Ascending aorta (tissue), 2 donors: ENCODE results near the gene CSGALNACT2. TPM values are rescaled to one million over a fixed set of nuclear protein-coding genes. Genes with fewer than 3 reads are reported as not detected.
A peak's percentile ranks its signal among the peaks of the same experiment; 100 is the strongest.

Source experiments
- DNase-seq, 2 donors: peaks; one replicate each; pipeline ENCODE4 v3.0.0-alpha.2; 2019; ENCODE audit warnings: low spot score in 2 of 2
- H3K27ac ChIP-seq, 2 donors: fragments of 200-600 bp; sonication (generic); one replicate each; pipeline ENCODE4 v1.5.1; 2016 to 2017; ENCODE audit warnings: mild to moderate bottlenecking in 1 of 2
- H3K27me3 ChIP-seq: fragments of 200-600 bp; sonication (generic); one replicate; pipeline ENCODE4 v1.5.1; 2017
- H3K36me3 ChIP-seq, 2 donors: fragments of 200-600 bp; sonication (generic); one replicate each; pipeline ENCODE4 v1.5.1; 2016
- H3K4me1 ChIP-seq, 2 donors: fragments of 200-600 bp; sonication (generic); one replicate each; pipeline ENCODE4 v1.5.1; 2016 to 2017; ENCODE audit warnings: mild to moderate bottlenecking in 1 of 2
- H3K4me3 ChIP-seq, 2 donors: fragments of 200-600 bp; sonication (generic); one replicate each; pipeline ENCODE4 v1.5.1; 2016 to 2017; ENCODE audit warnings: mild to moderate bottlenecking in 1 of 2
- H3K9me3 ChIP-seq, 2 donors: fragments of 200-600 bp; sonication (generic); one replicate each; pipeline ENCODE4 v1.5.1; 2016
- CTCF ChIP-seq, 3 experiments: fragments of 200-600 bp in 2 of 3; fragments of 450-650 bp in 1 of 3; sonication (generic) in 2 of 3; IDR thresholded peaks; one replicate each; pipeline ENCODE4 v1.5.1; 2016 to 2019; ENCODE audit warnings: antibody characterized with exemption in 3 of 3, mild to moderate bottlenecking in 1 of 3, moderate library complexity in 1 of 3
- intact Hi-C: fragments of 100-400 bp; cut with DNase I; formaldehyde crosslinking; loops from one replicate; pipeline ENCODE4 v1.15.1; 2023
- total RNA-seq: library from RNA; depleted of rRNA; stranded (reverse); fragments of >200 nt; gene quantifications from one replicate; pipeline ENCODE4 v1.1.0, GENCODE V29; 2016

The CSGALNACT2 gene
- total RNA-seq, 1 donor from 2014 or later, result 19.7 TPM

DNA sequence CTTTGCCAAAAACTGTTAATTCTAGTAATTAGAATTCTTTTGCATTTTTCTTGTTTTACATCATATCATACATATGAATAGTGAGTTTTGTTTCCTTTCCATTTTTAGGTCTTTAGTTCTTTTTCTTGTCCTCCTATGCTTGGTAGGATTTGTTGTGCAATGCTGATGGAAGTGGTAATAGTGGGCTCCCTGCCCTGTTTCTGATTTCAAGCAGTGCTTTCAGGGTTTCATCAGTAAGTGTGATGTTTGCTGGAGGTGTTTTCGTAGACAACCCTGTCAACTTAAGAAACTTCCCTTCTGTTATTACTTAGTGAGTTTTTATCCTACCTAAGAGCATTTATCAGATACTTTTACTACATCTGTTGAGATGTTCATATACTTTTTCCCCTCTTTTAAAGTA lies 50.5 kb downstream of the CSGALNACT2 start:
- Histone ChIP-seq H3K27me3 (no peaks in the 10 kb centered on the region), H3K4me1 (no peaks in the 10 kb centered on the region), H3K9me3 (no peaks in the 10 kb centered on the region), H3K36me3 (peaks cover 13 to 21% of the 10 kb centered on the region in 2 donors), H3K4me3 (no peak overlapping the region), H3K27ac (no peak overlapping the region)
- no peak for TF ChIP-seq CTCF (IDR thresholded peaks at IDR 0.05)
- intact Hi-C loops, result no loop called here
- DNase-seq, result no peak

DNA sequence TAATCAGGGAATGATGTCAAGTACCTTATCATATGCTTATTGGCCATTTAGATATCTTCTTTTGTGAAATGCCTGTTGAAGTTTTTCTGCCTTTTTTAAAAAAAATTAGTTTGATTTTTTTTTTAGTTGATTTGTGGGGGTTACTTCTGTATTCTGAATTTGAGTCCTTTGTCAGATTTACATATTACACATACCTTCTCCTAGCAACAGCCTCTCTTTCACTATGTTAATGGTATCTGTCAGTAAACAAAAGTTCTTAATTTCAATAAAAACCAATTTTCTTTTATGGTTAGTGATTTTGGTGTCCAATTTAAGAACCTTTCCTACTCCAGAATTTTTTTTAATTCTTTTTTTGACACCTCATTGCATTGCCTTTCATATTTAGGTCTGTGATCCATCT lies 52.0 kb downstream of the CSGALNACT2 start:
- H3K4me1 ChIP-seq, result no peaks in the 10 kb centered on the region
- no peaks in the 10 kb centered on the region for H3K27me3 ChIP-seq
- H3K9me3 ChIP-seq, result no peaks in the 10 kb centered on the region
- peaks cover 10 to 14% of the 10 kb centered on the region in 2 donors for H3K36me3 ChIP-seq
- no peak overlapping the region for H3K27ac ChIP-seq
- no peak for TF ChIP-seq CTCF (IDR thresholded peaks at IDR 0.05)
- DNase-seq, result no peak
- intact Hi-C loops, result no loop called here
- no peak overlapping the region for H3K4me3 ChIP-seq

- Histone ChIP-seq H3K9me3 (no peaks in the 10 kb centered on the region), H3K36me3 (peaks cover 9 to 14% of the 10 kb centered on the region in 2 donors), H3K4me3 (no peak overlapping the region), H3K27ac (no peak overlapping the region), H3K4me1 (no peaks in the 10 kb centered on the region), H3K27me3 (no peaks in the 10 kb centered on the region)
- DNase-seq, result no peak
- TF ChIP-seq CTCF (IDR thresholded peaks at IDR 0.05), result no peak
- intact Hi-C loops, result no loop called here
These were observed 52.5 kb downstream of the CSGALNACT2 start for GRCh38 chr10:43190775-43191174.

DNA sequence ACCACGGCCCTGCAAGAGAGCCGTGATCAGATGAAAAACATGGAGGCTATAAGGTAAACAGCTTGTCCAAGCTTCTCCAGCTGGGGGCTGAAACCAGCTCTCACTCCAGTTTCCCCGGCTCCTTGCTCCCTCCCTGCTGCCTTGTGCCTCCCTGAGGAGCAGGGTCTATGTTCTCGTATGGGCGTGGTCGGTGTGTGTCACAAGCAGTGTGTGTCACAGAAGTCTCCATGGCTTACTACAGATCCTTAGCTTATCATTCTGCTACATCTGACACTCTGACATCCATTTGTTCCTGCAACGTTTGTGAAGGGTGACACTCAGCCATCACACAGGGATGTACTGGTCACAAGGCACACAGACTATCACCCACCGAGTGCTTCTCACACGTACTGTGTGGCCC lies 54.6 kb downstream of the CSGALNACT2 start:
- DNase-seq, result no peak
- Histone ChIP-seq H3K36me3 (peaks cover 0 to 10% of the 10 kb centered on the region in 2 donors), H3K9me3 (no peaks in the 10 kb centered on the region), H3K4me1 (no peaks in the 10 kb centered on the region), H3K27me3 (no peaks in the 10 kb centered on the region), H3K4me3 (no peak overlapping the region), H3K27ac (no peak overlapping the region)
- no peak for TF ChIP-seq CTCF (IDR thresholded peaks at IDR 0.05)
- intact Hi-C loops, result no loop called here

GRCh38 chr10:43193496-43194080 lies 55.3 kb downstream of the CSGALNACT2 start:
- Histone ChIP-seq H3K4me1 (no peaks in the 10 kb centered on the region), H3K27me3 (no peaks in the 10 kb centered on the region), H3K36me3 (peaks cover 0 to 5% of the 10 kb centered on the region in 2 donors), H3K9me3 (no peaks in the 10 kb centered on the region), H3K4me3 (no peak overlapping the region), H3K27ac (no peak overlapping the region)
- no peak for DNase-seq
- no peak for TF ChIP-seq CTCF (IDR thresholded peaks at IDR 0.05)
- intact Hi-C loops, result no loop called here

GRCh38 chr10:43194266-43194665 lies 56.0 kb downstream of the CSGALNACT2 start:
- H3K4me1 ChIP-seq, result no peaks in the 10 kb centered on the region
- no peak for TF ChIP-seq CTCF (IDR thresholded peaks at IDR 0.05)
- H3K36me3 ChIP-seq, result peaks cover 0 to 3% of the 10 kb centered on the region in 2 donors
- intact Hi-C loops, result no loop called here
- no peaks in the 10 kb centered on the region for H3K27me3 ChIP-seq
- no peak overlapping the region for H3K4me3 ChIP-seq
- no peaks in the 10 kb centered on the region for H3K9me3 ChIP-seq
- peak in 1 of 2 donors; percentile 62 for DNase-seq
- H3K27ac ChIP-seq, result no peak overlapping the region
